Ishikawa (cell line): ENCODE measurements around the gene NXNL2.

ENCODE experiments used
- CEBPB ChIP-seq: IDR thresholded peaks from 2 replicates; pipeline ENCODE4 v1.6.1; 2012
- CREB1 ChIP-seq: IDR thresholded peaks from 2 replicates; pipeline ENCODE4 v1.6.1; 2012; ENCODE audit warnings: low read depth
- EGR1 ChIP-seq: IDR thresholded peaks from 2 replicates; pipeline ENCODE4 v1.6.1; 2012
- EP300 ChIP-seq: IDR thresholded peaks from 2 replicates; pipeline ENCODE4 v1.6.1; 2012; ENCODE audit warnings: borderline replicate concordance
- FOXM1 ChIP-seq: IDR thresholded peaks from 2 replicates; pipeline ENCODE4 v1.6.1; 2012; ENCODE audit warnings: low read depth, borderline replicate concordance
- NFIC ChIP-seq: IDR thresholded peaks from 2 replicates; pipeline ENCODE4 v1.6.1; 2012
- RAD21 ChIP-seq: IDR thresholded peaks from 2 replicates; pipeline ENCODE4 v1.6.1; 2012; ENCODE audit warnings: low read depth
- TAF1 ChIP-seq: IDR thresholded peaks from 2 replicates; pipeline ENCODE4 v1.6.1; 2012; ENCODE audit warnings: low read depth, mild to moderate bottlenecking
- TCF12 ChIP-seq: IDR thresholded peaks from 2 replicates; pipeline ENCODE4 v1.6.1; 2012; ENCODE audit warnings: low read depth
- TEAD4 ChIP-seq: IDR thresholded peaks from 2 replicates; pipeline ENCODE4 v1.6.1; 2012
- YY1 ChIP-seq: IDR thresholded peaks from 2 replicates; pipeline ENCODE4 v1.6.1; 2012; ENCODE audit warnings: low read depth
- ZBTB7A ChIP-seq: IDR thresholded peaks from 2 replicates; pipeline ENCODE4 v1.6.1; 2012; ENCODE audit warnings: low read depth
- TF ChIP-seq, protein P1 (sequence below): IDR thresholded peaks from 2 replicates; pipeline ENCODE4 v1.6.1; 2012
- TF ChIP-seq, protein P2 (sequence below): IDR thresholded peaks from 2 replicates; pipeline ENCODE4 v1.6.1; 2012
- TF ChIP-seq, protein P3 (sequence below): IDR thresholded peaks from 2 replicates; pipeline ENCODE4 v1.6.1; 2012; ENCODE audit warnings: low read depth, mild to moderate bottlenecking

Gene NXNL2

DNA sequence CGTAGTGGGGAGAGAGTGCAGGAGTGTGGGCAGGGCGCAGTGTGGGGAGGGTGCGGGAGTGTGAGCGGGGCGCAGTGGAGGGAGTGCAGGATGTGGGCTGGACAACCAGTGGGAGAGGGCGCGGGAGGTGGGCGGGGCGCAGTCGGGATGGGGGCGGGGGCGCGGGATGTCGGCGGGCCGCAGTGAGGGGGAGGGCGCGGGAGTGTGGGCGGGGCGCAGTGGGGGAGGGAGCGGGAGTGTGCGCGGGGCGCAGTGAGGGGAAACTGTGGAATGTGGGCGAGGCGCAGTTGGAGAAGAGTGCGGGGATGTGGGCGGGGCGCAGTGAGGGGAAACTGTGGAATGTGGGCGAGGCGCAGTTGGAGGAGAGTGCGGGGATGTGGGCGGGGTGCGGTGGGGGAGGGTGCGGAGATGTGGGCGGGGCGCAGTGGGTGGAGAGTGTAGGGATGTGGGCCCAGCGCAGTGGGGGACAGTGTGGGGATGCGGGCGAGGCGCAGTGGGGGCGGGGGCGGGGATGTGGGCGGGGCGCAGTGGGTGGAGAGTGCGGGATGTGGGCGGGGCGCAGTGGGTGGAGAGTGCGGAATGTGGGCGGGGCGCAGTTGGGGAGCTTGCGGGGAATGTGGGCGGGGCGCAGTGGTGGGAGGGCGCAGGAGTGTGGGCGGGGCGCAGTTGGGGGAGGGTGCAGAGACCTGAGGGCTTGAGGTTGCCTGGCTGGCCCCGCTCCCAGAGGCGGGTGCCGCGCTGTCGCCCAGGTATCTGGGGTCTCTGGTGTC, at the start of gene NXNL2:
TSS of gene NXNL2 (plus strand) at position 723 of the 770 bp plus-strand sequence. CDS start 257 bp downstream, outside the sequence.
- peak; percentile 42; the same call in 1 of the 2 replicates for TF ChIP-seq ZBTB7A
- TF ChIP-seq EGR1 = no peak
- TF ChIP-seq, protein P1, sequence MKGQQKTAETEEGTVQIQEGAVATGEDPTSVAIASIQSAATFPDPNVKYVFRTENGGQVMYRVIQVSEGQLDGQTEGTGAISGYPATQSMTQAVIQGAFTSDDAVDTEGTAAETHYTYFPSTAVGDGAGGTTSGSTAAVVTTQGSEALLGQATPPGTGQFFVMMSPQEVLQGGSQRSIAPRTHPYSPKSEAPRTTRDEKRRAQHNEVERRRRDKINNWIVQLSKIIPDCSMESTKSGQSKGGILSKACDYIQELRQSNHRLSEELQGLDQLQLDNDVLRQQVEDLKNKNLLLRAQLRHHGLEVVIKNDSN = 0 out of 2 replicates have a peak, but pooled peaks have one; percentile 6
- TF ChIP-seq TAF1 = no peak
- TF ChIP-seq TEAD4 = peak; percentile 77
- TF ChIP-seq CEBPB = no peak

DNA sequence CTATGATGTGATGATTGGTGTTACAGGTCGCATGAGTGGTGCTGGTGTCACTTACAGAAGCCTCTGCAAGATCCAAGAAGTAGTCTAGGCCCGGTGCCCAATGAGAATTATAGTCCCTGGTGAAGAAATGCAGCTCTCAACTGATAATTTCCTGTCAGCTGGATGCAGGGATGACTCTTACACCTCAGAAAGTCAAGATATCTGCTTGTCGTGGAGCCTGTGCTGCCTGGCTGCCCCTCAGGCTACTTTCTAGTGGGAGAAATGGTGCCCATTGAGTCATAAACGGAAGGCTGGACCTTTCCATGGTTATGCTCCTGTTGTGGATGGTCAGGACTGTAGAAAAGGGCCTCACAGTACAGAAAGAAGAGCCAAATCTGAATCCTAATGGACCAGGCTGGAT, 46.8 kb upstream of the NXNL2 start:
- no peak for TF ChIP-seq FOXM1
- TF ChIP-seq NFIC = no peak
- no peak for TF ChIP-seq EGR1
- no peak for TF ChIP-seq CEBPB
- TF ChIP-seq, protein P2, sequence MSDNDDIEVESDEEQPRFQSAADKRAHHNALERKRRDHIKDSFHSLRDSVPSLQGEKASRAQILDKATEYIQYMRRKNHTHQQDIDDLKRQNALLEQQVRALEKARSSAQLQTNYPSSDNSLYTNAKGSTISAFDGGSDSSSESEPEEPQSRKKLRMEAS = no peak
- TF ChIP-seq, protein P1 = no peak
- no peak for TF ChIP-seq TCF12
- no peak for TF ChIP-seq CREB1
- no peak for TF ChIP-seq YY1
- TF ChIP-seq TEAD4 = no peak
- TF ChIP-seq ZBTB7A = no peak

DNA sequence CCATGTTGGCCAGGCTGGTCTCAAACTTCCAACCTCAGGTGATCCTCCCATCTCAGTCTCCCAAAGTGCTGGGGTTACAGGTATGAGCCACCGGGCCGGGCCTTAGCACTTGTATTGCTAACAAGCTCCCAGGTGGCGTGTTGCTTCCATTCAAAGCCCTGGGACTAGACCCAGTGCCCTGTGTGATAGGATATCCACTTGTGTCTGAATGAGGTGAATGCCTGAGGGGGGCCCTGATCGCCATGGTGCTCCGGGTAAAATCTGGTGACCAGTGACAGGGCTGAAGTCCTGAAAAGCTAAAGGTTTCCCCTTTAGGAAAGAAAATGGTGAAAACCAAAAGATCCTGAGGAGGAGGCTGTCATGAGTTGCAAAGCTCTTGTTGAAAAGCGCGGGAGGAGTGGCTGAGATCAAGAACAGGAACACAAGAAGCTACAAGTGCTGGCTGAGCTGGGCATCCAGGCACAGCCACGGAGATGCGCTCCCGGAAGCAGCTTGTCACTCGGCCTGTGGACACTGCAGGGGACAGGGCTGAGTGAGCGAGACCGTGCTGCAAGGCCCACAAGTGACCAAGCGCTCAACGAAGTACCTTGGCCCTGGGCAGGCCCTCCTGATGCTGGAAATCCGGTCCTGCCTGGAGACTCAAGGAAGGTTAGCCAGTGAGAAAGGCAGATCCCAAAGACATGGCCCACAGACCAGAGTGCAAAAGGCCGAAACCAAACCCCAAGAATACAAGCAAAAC, 39.8 kb upstream of the NXNL2 start:
- TF ChIP-seq TAF1 = no peak
- TF ChIP-seq ZBTB7A = no peak
- TF ChIP-seq YY1 = no peak
- TF ChIP-seq EGR1 = no peak
- TF ChIP-seq EP300 = no peak
- TF ChIP-seq, protein P2 = no peak
- TF ChIP-seq, protein P3, sequence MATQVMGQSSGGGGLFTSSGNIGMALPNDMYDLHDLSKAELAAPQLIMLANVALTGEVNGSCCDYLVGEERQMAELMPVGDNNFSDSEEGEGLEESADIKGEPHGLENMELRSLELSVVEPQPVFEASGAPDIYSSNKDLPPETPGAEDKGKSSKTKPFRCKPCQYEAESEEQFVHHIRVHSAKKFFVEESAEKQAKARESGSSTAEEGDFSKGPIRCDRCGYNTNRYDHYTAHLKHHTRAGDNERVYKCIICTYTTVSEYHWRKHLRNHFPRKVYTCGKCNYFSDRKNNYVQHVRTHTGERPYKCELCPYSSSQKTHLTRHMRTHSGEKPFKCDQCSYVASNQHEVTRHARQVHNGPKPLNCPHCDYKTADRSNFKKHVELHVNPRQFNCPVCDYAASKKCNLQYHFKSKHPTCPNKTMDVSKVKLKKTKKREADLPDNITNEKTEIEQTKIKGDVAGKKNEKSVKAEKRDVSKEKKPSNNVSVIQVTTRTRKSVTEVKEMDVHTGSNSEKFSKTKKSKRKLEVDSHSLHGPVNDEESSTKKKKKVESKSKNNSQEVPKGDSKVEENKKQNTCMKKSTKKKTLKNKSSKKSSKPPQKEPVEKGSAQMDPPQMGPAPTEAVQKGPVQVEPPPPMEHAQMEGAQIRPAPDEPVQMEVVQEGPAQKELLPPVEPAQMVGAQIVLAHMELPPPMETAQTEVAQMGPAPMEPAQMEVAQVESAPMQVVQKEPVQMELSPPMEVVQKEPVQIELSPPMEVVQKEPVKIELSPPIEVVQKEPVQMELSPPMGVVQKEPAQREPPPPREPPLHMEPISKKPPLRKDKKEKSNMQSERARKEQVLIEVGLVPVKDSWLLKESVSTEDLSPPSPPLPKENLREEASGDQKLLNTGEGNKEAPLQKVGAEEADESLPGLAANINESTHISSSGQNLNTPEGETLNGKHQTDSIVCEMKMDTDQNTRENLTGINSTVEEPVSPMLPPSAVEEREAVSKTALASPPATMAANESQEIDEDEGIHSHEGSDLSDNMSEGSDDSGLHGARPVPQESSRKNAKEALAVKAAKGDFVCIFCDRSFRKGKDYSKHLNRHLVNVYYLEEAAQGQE = no peak
- no peak for TF ChIP-seq NFIC
- TF ChIP-seq, protein P1 = no peak
- TF ChIP-seq RAD21 = no peak
- TF ChIP-seq TCF12 = no peak
- TF ChIP-seq FOXM1 = no peak
- no peak for TF ChIP-seq CREB1
- TF ChIP-seq CEBPB = no peak

DNA sequence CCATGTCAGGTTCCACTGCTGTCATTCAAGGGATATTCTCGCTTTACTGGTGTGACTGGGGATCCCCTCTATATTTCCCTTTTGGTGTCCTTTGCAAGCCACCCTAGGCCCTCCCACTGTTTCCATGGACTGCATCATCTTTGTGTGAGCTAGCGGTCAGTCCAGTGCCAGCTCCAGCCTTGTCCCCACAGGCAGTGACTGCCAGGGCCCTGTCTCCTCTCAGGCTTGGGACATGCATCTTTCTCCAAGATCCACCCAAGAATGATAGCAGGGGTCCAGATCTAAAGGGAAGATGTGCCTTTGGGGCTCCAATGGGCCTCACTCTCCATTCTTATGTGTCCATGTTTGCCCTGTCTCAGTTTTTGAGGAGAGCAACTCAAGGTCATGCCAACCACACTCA, 37.8 kb upstream of the NXNL2 start:
- no peak for TF ChIP-seq YY1
- TF ChIP-seq, protein P2 = no peak
- TF ChIP-seq CEBPB = no peak
- TF ChIP-seq FOXM1 = no peak
- no peak for TF ChIP-seq NFIC
- TF ChIP-seq, protein P1 = no peak
- TF ChIP-seq, protein P3 = no peak
- TF ChIP-seq ZBTB7A = no peak
- TF ChIP-seq TCF12 = no peak

DNA sequence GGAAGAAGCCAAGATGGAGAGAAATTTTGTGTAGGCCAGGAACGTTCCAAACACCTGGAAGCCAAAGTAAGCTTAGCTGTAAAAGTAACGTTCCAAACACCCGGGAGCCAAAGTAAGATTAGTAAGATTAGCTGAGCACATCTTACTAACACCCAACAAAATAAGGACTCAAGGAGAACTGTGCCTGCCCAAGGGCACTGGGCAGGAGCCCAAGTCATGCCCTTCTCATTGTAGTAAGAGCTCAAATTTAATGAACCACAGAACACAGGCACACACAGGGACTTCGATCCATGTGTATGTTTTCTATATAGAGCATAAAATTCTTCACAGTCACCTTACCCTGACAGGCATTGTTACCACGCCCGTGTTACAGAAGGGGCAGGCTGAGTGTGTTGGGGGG, 36.1 kb upstream of the NXNL2 start:
- TF ChIP-seq, protein P3 = no peak
- TF ChIP-seq TEAD4 (no peak), FOXM1 (no peak), TCF12 (no peak), YY1 (no peak), EGR1 (no peak), CREB1 (no peak), ZBTB7A (no peak)
- TF ChIP-seq, protein P2 = no peak
